ENCODE results near the gene RPS6KB2.

DNA sequence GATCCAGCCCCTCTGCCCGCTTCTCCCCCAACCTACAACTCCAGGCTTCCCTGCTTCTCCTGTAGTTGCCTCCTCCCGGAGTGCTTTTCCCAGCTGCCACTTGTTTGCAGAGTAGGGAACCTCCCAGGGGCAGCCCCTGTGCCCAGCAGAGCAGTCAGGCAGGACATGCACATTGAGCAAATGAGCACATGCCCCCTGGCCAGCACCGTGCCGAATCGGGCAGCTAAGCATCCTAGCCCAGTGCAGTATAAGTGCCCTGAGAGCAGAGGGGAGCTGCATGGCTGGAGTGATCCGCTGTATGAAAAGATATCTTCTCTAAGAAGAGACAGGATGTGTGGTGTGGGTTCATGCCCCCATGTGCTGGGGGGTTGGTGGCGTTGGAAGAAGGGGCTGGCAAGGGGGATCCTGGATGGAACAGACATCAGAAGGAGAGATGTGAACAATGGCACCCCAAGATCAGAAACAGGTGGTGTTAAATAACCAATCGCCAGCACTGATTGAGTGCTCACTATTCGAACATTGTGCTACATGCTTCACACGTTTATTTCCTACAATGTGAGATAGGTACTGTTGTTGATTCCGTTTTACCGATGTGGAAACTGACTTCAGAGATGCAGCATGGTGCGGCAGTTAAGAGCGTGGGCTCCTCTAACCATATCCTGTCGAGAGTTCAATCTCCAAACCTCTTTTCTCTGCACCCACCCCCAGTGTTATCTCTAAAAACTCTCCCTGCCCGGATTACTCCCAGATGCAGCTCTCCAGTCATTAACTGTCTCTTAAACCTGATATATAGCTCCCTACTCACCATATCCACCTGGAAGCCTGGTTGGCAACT, 55.8 kb downstream of the RPS6KB2 start:
- TF ChIP-seq POLR2A (IDR thresholded peaks at IDR 0.05), result no peak
- TF ChIP-seq, protein P1, sequence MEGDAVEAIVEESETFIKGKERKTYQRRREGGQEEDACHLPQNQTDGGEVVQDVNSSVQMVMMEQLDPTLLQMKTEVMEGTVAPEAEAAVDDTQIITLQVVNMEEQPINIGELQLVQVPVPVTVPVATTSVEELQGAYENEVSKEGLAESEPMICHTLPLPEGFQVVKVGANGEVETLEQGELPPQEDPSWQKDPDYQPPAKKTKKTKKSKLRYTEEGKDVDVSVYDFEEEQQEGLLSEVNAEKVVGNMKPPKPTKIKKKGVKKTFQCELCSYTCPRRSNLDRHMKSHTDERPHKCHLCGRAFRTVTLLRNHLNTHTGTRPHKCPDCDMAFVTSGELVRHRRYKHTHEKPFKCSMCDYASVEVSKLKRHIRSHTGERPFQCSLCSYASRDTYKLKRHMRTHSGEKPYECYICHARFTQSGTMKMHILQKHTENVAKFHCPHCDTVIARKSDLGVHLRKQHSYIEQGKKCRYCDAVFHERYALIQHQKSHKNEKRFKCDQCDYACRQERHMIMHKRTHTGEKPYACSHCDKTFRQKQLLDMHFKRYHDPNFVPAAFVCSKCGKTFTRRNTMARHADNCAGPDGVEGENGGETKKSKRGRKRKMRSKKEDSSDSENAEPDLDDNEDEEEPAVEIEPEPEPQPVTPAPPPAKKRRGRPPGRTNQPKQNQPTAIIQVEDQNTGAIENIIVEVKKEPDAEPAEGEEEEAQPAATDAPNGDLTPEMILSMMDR (IDR thresholded peaks at IDR 0.05), result no peak
